Colon (tissue), 2 donors: ENCODE measurements around the gene TEX12.
"Not testable (repeated sequence)": the region's sequence is repeated elsewhere in the genome, so short reads cannot be mapped to it uniquely, and the experiment has no call there.

Source experiments
- FAIRE-seq: peaks from 2 replicates; lab custom pipeline; 2012; peaks lifted over from hg19 to GRCh38; lab: Jason Lieb, UNC
- donor health status: control.
- donor health status: control.

The TEX12 gene, protein sequence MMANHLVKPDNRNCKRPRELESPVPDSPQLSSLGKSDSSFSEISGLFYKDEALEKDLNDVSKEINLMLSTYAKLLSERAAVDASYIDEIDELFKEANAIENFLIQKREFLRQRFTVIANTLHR

GRCh38 chr11:112167145-112167544 is at the start of gene TEX12:
TSS of gene TEX12 (plus strand) at chr11:112167372. CDS start at chr11:112169269, 1,897 bp downstream.
- FAIRE-seq = no peak

DNA sequence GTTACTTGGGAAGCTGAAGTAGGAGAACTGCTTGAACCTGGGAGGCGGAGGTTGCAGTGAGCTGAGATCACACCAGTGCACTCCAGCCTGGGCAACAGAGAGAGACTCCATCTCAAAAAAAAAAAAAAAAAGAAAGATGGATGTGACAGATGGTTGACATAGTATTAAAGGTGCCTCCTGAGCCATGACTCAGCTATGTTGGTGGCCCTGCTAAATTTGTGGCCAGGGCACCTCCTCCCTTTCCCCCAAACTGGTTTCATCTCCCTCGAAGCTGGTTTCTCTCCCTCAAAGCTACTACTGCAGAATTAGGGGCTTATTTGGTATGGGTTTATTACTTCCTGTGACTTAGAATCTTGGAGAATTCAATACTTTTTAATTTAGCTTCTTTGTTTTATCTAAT is 49.0 kb upstream of the TEX12 start:
- FAIRE-seq = no peak

DNA sequence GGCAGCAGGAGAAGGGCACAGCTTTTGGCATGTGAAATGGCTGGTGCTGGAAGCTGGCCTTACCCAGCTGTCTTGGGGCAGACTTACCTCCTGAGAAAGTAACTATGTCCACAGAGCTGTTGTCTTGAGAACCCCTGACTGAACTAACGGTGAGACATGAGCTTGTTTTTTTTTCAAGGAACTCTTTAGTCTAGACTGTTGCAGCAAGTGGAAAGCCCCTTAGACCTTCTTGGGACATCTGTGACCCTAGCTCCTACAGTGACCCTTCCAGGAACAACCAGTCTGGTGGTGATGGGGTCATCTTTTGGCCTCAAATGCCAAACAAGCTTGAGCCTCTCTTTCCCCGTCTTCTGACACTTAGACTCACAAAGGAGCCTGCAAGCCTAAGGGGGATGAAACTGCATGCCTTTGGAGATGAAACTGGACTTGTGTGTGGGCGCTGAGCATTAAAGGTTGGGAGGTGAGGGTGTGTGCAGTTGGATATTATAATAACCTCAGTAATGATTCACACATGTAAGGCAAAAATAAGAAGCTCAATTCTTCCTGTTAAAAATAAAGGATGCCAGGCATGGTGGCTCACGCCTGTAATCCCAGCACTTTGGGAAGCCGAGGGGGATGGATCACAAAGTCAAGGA is 45.1 kb upstream of the TEX12 start:
- FAIRE-seq = no peak

DNA sequence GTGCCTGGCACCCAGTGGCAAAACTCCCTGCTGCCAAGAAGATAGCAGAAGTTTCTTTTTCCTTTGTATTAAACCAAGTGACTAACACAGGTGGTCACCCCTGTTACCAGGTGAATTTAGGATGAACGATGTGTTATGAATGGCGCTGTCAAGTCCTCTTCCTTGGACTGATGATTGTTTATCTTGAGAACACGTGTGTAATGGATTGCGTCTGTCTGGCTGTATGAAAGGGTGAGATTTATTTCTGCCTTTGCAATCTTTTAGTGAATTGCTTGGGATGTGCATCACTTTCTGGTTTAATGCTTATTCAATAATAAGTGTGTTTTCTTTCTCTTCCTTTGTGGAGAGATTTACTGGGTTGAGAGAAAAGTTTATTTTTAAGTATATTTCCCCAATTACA is 44.0 kb upstream of the TEX12 start:
- no peak for FAIRE-seq

- no peak for FAIRE-seq
Measured at GRCh38 chr11:112127056-112127455, 40.1 kb upstream of the TEX12 start.

DNA sequence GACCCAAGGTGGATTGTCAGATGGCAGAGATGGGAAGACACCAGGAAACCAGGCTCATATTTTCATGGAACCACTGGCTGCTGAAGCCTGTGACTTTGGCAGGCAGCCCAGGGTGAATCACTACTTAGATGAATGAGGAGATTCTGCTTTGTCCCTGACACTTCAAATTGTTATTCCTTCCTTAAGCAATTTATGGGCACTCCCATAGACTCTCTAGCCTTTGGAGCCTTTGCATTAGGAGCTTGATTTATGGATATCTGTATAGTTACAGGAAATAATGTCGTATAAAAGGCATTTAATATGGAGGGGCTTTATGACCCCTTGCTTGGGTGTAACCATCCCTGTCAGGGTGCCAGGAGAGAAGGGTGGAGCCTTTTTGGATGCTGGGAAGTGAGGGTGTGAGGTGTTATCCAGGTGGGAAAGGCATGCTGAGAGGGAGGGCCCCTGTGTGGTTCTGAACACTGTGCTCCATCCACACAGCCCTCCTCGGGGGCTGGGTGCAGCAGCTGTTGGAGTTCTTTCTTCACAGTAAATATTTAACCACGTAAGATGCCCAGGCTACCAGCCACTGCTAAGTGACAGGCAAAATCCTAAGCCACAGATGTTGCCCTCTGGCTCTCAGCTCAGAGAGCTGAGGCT is 38.6 kb upstream of the TEX12 start:
- peak; percentile 38 for FAIRE-seq

DNA sequence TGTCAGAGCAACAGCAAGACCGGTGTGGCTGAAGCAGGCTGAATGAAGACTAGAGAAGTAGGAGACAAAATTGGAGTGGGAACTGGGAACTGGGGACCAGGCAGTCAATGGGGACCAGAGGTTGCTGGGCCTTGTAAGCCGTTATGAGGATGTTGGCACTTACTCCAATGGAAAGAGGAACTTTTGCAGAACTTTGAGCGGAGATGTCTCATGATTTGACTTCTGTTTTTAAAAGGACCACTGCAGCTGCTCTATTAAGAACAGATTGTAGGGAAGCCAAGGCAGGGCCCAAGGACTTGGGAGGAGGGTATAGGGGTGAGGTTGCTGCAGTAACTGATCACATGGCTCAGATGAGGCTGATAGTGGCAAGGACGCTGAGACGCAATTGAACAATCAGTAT is 37.5 kb upstream of the TEX12 start:
- FAIRE-seq = no peak

DNA sequence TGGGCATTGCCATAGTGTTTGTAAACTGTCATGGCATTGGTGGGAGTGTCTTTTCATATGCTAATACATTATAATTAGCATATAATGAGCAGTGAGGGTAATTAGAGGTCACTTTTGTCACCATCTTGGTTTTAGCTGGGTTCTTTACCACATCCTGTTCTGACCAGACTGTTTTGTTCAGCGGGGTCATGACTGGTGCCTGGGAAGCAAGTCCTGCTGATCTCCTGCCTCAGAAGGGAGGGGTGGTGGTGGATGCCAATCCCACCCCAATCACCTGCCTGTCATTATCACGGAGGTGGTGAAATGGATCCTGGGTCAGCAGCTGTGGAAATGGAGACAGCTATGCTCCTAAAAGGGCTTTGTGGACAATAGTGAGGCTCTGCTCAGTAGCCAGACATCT is 34.4 kb upstream of the TEX12 start:
- FAIRE-seq = no peak

GRCh38 chr11:112134473-112134872 is 32.7 kb upstream of the TEX12 start:
- FAIRE-seq = no peak

DNA sequence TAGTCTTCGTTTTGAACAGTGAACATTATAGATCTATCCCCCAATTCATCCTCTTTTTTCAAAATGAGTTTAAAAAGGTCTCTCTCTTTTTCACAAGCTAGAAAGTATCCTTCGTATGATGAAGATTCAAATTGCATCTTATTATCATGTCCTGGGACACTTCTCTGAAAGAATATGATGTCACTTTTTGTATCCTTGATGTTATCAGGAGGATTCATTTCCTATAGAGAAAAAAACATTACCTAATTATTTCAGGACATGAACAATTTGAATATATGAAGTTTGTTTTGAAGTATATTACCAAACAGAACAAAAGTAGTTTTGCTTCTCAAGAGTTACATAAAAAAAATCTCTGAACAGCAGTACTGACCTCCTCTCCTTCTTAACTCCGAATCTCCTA is 23.6 kb upstream of the TEX12 start:
- no peak for FAIRE-seq

DNA sequence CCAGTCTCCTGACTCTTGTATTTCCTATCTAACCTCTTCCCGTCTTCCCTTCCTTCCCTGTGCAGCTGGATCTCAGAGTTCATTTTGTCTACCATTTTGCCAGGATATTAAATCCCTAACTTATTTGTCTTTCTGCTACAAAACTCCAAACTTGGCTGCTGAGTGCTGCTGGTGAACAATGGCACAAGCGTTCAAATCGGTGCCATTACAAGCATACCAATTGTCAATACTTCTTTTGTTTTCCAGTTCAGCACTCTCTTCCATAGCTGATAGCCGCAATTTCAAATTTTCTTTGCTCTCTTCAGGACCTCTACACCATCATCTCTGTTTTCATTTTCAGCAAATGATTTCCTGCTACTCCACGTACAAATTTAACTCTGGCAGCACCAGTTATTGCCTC is 16.7 kb upstream of the TEX12 start:
- no peak for FAIRE-seq

DNA sequence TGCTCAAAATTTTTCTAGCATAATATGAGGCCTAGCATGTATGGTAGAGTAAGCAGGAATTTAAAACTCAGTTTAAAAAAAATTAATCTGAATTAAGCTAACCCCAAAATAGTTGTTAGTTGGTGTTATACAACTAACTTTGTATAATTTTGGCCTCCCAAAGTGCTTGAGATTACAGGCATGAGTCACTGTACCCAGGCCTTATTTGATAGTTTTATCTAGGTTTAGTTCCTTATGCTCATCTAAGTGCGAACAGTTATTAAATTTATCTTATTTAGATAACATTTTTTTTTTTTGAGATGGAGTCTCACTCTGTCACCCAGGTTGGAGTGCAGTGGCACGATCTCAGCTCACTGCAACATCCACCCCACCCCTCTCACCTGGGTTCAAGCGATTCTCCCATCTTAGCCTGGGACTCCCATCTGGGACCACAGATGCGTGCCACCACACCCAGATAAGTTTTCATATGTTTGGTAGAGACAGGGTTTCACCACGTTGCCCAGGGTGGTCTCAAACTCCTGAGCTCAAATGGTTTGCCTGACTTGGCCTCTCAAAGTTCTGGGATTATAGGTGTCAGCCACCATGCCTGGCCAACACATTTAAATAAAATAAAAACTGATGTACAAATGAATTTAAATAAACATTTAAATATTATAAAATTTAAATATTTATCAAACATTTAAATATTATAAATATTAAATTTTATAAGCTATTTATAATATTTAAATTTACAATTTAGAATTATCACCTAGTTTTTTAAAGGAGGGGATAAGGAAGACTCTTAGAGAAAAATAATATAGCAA is 10.8 kb upstream of the TEX12 start:
- peak; percentile 51 for FAIRE-seq

DNA sequence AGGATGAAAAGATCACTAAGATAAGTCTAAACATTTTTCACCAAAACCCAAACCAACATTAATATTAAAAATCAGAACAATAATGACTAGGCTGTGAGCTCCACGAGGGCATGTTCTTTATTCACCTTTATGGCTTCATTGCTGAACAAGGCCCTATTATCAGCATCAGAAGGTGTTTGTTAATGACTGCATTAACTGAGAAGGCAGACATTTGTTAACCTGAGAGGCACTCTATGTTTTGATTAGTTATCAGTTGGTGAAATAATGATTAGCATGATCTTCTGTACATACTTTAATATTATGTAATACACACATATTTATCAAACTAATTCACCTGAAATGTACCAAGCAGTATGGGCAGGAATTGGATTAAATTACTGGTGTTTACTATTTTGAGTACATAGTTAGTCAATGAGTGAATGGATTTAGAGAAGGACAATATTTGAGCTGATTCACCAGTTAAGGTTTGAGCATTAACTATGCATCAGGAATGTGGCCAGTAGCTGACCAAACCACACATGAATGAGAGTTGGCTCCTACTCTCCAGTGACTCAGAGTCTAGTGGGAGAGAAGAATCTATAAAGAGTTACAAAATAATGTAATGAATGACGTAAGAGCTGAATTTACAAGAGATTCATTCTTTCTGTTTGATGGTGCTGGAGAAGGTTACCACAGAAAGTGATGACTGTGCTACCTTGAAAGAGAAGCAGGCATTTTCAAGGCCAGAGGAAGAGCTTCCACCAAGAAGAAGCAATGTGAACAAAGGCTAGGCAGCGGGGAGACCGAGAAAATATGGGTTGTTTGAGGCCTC is 10.0 kb upstream of the TEX12 start:
- FAIRE-seq = no peak

- no peak for FAIRE-seq
Measured at GRCh38 chr11:112159098-112160065, 7.8 kb upstream of the TEX12 start.

GRCh38 chr11:112160091-112160848 is 6.9 kb upstream of the TEX12 start:
- FAIRE-seq = no peak

- FAIRE-seq = no peak
Measured at GRCh38 chr11:112161012-112161411, 6.2 kb upstream of the TEX12 start.

DNA sequence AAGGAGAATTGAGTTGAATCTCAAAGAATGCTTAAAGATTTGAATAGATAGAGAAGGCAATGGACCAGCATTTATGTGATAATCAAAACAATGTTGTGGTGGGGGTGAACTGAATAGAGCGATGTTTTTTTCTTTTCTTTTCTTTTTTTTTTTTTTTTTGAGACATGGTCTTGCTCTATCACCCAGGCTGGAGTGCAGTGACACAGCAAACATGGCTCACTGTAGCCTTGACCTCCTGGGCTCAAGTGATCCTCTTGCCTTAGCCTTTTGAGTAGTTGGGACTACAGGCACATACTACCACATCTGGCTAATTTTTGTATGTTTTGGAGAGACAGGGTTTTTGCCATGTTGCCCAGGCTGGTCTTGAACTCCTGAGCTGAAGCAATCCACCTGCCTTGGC is 5.0 kb upstream of the TEX12 start:
- FAIRE-seq = not testable (repeated sequence)

DNA sequence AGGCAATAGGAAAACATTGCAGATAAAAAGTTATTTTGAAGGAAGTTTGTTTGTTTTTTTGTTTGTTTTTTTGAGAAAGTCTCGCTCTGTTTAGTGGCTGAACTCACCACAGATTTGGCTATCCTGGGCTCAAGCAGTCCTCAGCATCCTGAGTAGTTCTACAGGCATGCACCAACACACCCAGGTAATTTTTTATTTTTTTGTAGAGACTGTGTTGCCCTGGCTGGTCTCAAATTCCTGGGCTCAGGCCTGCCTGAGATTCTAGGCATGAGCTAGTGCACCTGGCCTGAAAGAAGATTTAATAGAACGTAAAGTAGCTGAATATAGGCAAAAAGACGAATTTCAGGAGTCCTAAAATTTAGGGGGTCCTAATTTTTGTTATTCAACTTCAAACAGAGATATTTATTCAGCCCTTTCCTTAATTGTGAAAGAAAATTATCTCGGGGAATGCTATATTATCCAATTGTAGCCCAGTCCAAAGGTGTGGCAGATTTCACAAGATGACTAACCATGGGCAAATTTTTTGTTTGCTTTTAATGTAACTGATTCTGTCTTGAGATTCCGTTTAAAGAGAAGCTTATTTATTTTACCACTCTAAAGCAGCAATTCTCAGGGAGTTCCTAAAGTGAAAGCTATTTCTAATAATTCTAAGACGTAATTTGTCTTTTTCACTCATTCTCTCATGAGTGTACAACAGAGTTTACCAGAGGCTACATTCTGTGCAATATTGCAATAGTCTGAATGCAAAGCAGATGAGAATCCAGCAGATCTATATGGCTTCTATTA is 4.2 kb upstream of the TEX12 start:
- FAIRE-seq = no peak
